Pons (tissue), 1 donor: ENCODE measurements around the gene AADACL4.
"Not testable (repeated sequence)": the region's sequence is repeated elsewhere in the genome, so short reads cannot be mapped to it uniquely, and the experiment has no call there.

ENCODE experiments used
- DNase-seq: peaks from one replicate; pipeline ENCODE4 v3.0.0-alpha.2; 2016; ENCODE audit warnings: low spot score

Gene AADACL4

DNA sequence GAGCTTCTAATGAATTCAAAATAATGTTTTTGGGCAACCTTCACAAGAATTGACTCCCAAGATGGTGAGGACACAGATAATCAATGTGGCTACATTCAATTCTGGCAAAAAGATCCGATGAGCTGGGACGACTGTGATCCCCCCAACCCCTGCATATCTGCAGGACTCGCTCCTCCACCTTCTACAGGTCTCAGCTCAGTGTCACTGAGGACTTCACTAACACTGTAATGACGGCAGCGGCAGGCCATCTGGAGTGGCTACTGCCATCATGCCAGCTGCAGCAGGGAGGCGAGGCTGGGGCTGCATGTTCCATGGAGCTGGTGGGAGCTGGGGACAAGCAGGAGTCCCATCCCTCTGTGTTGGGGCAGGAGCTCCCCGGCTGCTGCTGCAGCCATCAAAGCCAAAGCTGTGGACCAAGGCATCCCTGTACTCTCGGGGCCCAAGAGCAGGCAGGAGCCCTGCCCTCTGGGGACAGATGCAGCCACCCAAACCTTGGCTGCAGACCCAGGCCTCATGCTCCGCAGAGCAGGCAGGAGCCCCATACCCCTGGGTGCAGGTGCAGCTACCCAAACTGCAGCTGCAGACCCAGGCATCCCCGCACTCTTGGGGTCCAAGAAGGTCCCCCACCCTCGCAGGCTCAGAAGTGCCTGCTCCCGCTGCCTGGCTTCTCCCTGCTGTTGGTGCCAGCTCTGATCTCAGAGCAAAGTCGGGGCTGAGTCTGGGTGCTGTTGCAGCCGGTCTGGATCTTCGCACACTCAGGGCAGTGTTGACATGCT is 13.7 kb upstream of the AADACL4 start:
- no peak for DNase-seq

DNA sequence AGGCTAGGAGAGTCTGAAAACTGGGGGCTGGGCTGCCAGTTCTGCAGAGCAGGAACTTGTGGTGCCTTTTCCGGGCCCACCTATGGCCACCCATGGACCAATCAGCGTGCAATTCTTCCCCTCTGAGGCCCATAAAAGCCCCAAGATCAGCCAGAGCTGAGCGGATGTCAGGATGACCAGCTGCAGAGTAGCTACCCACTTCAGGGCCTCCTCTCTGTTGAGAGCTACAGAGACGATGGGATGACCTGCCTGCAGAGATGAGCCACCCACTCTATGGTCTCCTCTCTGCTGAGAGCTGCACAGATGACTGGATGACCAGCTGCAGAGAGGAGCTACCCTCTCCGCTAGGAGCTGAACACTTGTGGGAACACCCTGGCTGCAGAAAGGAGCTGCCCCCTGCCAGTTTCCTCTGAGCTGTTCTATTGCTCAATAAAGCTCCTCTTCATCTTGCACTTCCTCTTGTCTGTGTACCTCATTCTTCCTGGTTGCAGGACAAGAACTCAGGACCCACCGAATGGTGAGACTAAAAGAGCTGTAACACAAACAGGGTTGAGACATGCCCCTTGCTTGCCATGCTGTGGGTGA is 12.8 kb upstream of the AADACL4 start:
- no peak for DNase-seq

GRCh38 chr1:12631571-12631970 is 12.3 kb upstream of the AADACL4 start:
- no peak for DNase-seq

DNA sequence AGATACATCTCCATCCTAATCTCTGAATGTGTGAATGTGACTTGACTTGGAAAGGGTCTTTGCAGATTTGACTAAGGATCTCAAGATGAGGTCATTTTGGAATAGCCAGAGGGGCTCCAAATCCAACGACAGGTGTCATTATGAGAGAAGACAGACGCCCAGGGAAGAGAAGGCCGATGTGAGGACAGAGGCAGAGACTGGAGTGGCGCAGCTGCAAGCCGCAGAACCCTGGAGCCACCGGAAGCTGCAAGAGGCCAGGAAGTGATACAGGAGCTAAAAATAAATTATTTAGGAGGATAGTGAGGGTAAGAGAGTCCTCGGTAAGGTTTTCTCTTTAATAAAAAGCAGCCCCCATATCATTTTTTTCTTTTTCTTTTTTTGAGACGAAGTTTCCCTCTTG is 9.7 kb upstream of the AADACL4 start:
- DNase-seq = no peak

GRCh38 chr1:12634696-12635202 is 9.1 kb upstream of the AADACL4 start:
- no peak for DNase-seq

DNA sequence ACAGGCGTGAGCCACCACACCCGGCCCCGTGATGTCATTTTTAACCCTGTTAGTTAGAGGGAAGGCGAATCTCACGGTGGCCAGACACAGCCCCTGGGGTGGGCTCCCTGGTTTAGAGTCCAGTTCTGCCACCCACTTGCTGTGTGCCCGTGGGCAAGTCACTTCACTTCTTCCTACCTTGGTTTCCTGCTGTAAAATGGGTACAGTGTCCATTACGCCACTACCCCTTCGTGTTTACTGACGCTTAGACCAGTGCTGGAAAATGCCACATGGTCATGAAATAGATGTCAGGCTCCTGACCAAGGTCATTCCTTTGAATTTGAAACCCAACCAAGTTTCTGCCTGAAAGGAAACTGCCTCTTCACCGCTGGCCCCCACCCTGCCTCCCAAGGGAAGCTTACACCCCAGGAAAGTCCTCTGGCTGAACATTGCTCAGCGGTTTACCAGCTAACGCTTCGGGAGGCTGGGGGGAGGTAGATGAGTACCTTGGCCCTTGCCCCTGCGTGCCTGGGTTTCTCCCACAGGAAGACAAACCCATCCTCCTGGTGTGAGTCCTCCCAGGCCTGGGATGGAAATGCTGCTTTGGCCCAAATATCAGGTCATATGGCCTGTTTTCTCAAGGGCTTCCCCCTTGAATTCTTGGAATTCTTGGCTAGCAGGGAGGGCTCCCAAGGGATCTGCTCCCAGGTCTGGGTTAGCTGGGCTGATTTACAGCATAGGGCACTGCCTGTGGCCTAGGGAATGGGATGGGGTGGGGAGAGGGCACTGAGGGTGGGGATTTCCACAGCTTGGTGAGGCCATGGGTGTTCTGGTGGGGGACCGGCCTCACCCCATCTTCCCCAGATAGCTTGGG is 7.6 kb upstream of the AADACL4 start:
- no peak for DNase-seq

- DNase-seq = no peak
Observed at GRCh38 chr1:12637693-12638092, 6.2 kb upstream of the AADACL4 start.

DNA sequence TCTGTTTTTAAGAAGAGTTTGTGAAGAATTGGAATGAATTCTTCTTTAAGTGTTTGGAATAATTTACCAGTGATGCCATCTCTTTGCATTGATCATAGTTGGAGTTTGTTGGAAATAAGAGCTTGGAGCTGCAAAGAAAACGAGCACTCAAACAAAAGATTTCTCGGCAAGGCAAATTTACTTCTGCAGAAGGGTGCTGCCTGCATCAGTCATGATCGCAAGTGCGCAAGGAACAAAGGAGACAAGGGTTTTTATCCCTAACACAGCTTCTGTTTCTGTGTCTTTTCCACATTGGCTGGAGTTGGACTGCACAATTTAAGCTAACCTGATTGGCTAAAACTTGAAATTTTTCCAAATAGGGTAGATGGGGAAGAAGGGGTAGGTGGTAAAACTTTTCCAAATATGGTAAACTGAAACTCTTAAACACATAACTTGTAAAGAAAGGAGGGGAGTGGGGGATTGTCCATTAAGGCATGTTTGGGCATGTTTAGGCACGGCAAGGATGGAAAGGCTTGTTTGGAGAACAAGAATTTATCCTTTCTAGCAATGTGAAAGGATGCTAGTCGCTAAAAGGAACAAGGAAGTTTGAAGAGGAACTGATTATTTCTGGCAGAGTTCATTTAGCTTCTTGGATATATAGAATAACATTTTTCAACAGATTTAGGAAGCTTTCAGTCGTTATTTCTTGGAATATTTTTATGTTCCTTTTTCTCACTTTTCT is 3.5 kb upstream of the AADACL4 start:
- DNase-seq = no peak

GRCh38 chr1:12640958-12641272 is 3.0 kb upstream of the AADACL4 start:
- no peak for DNase-seq

- DNase-seq = no peak
Observed at GRCh38 chr1:12643079-12643478, 806 bp upstream of the AADACL4 start.

DNA sequence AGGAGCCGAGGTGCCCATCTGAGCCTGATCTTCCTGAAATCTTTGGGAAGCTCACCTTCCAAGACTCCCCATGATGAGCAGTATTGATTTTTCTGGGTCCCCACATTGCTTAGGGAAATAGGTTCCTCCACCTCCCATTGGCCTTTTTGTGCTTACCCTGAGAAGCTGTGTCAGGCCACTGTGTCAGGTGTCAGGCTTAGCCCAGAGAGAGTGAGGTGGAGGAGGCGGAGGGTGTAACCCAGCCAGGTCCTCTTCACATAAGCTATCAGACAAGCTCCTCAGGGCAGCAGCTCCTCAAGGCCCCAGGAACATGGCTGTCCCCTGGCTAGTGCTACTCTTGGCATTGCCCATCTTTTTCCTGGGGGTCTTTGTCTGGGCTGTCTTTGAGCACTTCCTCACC is 352 bp downstream of the AADACL4 start:
- no peak for DNase-seq

DNA sequence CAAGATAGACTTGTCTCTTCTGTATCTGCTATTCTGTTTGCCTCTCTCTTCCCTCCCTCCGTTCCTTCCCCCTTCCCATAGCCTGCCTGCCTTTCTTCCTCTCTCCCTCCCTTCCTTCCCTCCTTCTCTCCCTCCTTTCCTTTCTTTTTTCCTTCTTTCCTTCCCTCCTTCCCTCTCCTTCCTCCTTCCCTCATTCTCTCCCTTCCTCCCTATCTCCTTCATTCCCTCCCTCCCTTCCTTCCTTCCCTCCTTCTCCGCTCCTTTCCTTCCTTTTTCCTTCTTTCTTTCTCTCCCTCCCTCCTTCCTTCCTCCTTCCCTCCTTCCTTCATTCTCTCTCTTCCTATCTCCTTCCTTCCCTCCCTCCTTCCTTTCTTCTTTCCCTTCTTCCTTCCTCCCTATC is 944 bp downstream of the AADACL4 start:
- no peak for DNase-seq

DNA sequence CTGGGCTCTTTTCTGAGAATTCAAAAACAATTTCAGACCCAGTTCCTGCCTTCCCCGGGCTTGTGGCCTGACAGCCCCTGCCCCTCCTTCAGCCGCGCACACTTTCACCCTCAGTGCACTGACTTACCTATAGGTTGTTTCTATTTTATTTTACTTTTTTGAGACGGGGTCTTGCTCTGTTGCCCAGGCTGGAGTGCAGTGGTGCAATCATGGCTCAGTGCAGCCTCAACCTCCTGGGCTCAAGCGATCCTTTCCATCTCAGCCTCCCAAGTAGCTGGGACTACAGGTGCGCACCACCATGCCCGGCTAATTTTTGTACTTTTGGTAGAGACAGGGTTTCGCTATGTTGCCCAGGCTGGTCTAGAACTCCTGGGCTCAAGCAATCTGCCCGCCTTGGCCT is 1.5 kb downstream of the AADACL4 start:
- not testable (repeated sequence) for DNase-seq

DNA sequence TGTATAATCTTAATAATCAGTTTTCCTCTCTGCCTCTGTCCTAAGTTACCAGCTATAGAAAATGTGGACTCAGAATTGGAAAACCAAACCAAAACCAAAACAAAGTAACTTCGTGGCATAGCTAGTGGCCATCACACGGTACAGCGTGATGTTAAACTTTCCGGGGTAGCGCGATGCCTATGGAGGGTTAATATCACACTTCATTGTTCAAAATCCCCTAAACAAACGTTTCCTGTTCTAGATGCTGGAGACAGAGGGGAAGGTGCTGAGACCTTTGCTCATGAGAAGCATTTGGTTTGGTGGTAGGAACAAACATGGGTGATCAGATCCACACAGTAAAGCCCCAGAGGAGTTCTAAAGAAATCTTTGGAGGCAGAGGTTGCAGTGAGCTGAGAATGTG is 4.9 kb downstream of the AADACL4 start:
- no peak for DNase-seq

GRCh38 chr1:12649971-12650421 is 6.1 kb downstream of the AADACL4 start:
- DNase-seq = no peak

- DNase-seq = no peak
Observed at GRCh38 chr1:12654004-12654567, 10.2 kb downstream of the AADACL4 start.

GRCh38 chr1:12654657-12655056 is 10.8 kb downstream of the AADACL4 start:
- DNase-seq = no peak

DNA sequence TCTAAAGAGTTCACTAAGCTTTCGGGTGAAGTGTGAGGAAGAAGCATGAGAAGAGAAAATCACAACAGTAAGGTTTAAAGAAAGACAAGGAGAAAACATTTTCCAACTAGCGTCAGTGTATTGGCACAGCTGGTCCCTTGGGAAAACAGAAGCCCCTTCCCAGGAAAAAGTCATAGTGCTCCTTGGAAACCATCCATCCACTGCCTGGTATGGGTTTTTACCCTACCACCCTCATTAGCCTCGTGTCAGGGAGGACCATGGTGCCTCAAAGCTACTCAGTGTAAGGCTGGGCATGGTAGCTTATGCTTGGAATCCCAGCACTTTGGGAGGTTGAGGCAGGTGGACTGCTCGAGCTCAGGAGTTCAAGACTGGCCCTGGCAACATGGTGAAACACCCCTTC is 12.7 kb downstream of the AADACL4 start:
- no peak for DNase-seq

DNA sequence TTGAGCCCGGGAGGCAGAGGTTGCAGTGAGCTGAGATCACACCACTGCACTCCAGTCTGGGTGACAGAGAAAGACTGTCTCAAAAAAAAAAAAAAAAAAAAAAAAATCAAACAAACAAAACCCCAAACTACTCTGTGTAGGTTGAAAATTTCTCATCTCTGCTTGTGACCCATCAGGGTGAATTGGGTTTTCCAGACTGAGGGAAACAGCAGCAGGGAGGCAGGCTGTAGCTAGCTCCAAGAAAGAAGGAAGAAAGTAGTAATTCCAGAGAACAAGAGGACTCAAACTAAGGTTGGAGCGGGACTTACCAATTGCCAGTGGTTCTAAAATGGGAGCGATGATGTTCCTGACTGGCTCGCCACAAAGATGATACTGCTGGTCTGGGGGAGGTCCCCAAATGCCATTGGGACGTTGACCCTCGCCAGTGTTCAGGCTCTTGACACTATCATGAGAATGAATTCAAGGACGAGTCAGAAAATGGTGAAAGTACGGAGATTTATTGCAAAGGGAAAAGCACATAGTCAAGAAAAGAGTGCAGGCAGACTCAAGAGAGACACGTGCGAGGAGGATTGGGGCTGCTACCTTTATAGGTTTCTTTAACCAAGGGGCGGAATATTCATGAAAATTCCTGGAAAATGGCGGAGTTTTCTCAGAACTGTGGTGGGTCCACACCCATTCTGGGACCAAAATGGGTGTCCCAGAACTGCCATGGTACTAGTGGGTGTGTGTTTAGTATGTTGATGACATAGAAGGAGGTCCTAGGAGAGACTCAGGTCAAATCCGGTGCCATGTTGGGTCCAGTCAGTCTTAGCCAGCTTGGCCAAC is 13.4 kb downstream of the AADACL4 start:
- DNase-seq = no peak

- DNase-seq = not testable (repeated sequence)
Observed at GRCh38 chr1:12657885-12658512, 14.1 kb downstream of the AADACL4 start.
